ENCODE results near the gene PLCH1. TPM values are rescaled to one million over a fixed set of nuclear protein-coding genes. Genes with fewer than 3 reads are reported as not detected.
A peak's percentile ranks its signal among the peaks of the same experiment; 100 is the strongest.

The PLCH1 gene
- total and polyA plus RNA-seq, 10 of the 15 experiments (the other 5 are each of a cell fraction or from before 2014, with no cell fraction given): 0.03 to 0.22 (median 0.04) TPM; not detected in 5

- no peak overlapping the region for H3K27ac ChIP-seq (ENCODE audit: control insufficient read depth, insufficient read depth)
- RAD21 ChIA-PET (ENCODE audit: unreplicated experiment): no interaction called here
- no peak for TF ChIP-seq EED (IDR thresholded peaks at IDR 0.05; ENCODE audit: low read depth)
- TF ChIP-seq HDGF (IDR thresholded peaks at IDR 0.05): no peak
- TF ChIP-seq ZNF274 (IDR thresholded peaks at IDR 0.05; ENCODE audit: insufficient read depth, insufficient read length): no peak
- TF ChIP-seq ZNF207 (IDR thresholded peaks at IDR 0.05; ENCODE audit: borderline replicate concordance): no peak
- TF ChIP-seq REST (IDR thresholded peaks at IDR 0.05; ENCODE audit: low read depth, low read length): no peak
- TF ChIP-seq ATF7 (IDR thresholded peaks at IDR 0.05; ENCODE audit: low read depth): 0 out of 2 replicates have a peak, but pooled peaks have one; percentile 35
- no peak overlapping the region for H3K9ac ChIP-seq (ENCODE audit: control insufficient read depth, insufficient read depth, low read length)
- no peak overlapping the region for H3K4me2 ChIP-seq (ENCODE audit: control insufficient read depth, insufficient read depth)
- ATAC-seq: peak; percentile 57
- BruUV-seq (replicated peaks): no TSS peak
- H3K27me3 ChIP-seq (replicated peaks in 1 of 2; ENCODE audit: control insufficient read depth in 2 of 2, insufficient read depth in 2 of 2, low read length in 1 of 2): no peaks in the 10 kb centered on the region
- WGBS (ENCODE audit: insufficient coverage, insufficient replicate concordance, low lambda C conversion rate, missing lambda C conversion rate): 32% methylated on average over 5 of the region's 5 CpGs
- H3K36me3 ChIP-seq (ENCODE audit: control insufficient read depth in 2 of 2, insufficient read depth in 2 of 2, low read length in 1 of 2): no peaks in the 10 kb centered on the region
- no peaks in the 10 kb centered on the region for H3K4me1 ChIP-seq (ENCODE audit: control insufficient read depth, insufficient read depth, low read length)
- intact Hi-C loops (cut with micrococcal nuclease; ENCODE audit: unreplicated experiment) (no loop called here), in situ Hi-C loops (cut with MboI) (no loop called here)
- no peak overlapping the region for H2AFZ ChIP-seq (ENCODE audit: control insufficient read depth, low read depth, low read length)
- no peak for FAIRE-seq
- no peak for DNase-seq (ENCODE audit: low read depth, low spot score)
- CTCF ChIA-PET: interaction anchor here (1.3 kb wide), 1 partner anchor 264 kb away, joined by 3 read pairs; no protein-coding TSS in a partner anchor
- no peaks in the 10 kb centered on the region for H4K20me1 ChIP-seq (ENCODE audit: control insufficient read depth, insufficient read depth)
- H3K9me3 ChIP-seq (replicated peaks; ENCODE audit: control insufficient read depth, insufficient read depth, low read length): no peaks in the 10 kb centered on the region
- POLR2A ChIA-PET: no interaction called here
- no peaks in the 10 kb centered on the region for H3K79me2 ChIP-seq (ENCODE audit: control insufficient read depth, insufficient read depth, low read length)
- no peak overlapping the region for H3K4me3 ChIP-seq
- SMC1A ChIA-PET (ENCODE audit: uncharacterized antibody, unreplicated experiment): no interaction called here
Observed at GRCh38 chr3:155646128-155646527, 98.7 kb downstream of the PLCH1 start.
